RWPE2 (cell line): ENCODE data around the gene RCAN1.

Source experiments
- ATAC-seq: fragments of 200-7000 bp; cut with Tn5 transposase; 3 replicates; pipeline ENCODE4 v1.9.1; 2021; ENCODE audit warnings: low read depth
- DNase-seq: peaks from one replicate; pipeline ENCODE4 v3.0.0-alpha.2; 2020; ENCODE audit warnings: low spot score
- H3K27ac ChIP-seq: fragments of 450-650 bp; 2 replicates; pipeline ENCODE4 v1.5.1; 2017; ENCODE audit warnings: mild to moderate bottlenecking; ENCODE audit not compliant: poor library complexity, severe bottlenecking
- H3K27me3 ChIP-seq: fragments of 250-450 bp; sonication (Bioruptor Pico); 2 replicates; pipeline ENCODE4 v1.5.1; 2021; ENCODE audit warnings: mild to moderate bottlenecking, moderate library complexity; ENCODE audit not compliant: insufficient read depth, poor library complexity, severe bottlenecking
- H3K36me3 ChIP-seq: fragments of 250-450 bp; sonication (Bioruptor Pico); 2 replicates; pipeline ENCODE4 v1.5.1; 2020; ENCODE audit warnings: low read depth, mild to moderate bottlenecking, moderate library complexity
- H3K4me1 ChIP-seq: fragments of 250-450 bp; sonication (Bioruptor Pico); 2 replicates; pipeline ENCODE4 v1.5.1; 2021; ENCODE audit warnings: mild to moderate bottlenecking, moderate library complexity; ENCODE audit not compliant: insufficient read depth, poor library complexity, severe bottlenecking
- H3K4me3 ChIP-seq: fragments of 250-450 bp; sonication (Bioruptor Pico); 2 replicates; pipeline ENCODE4 v1.5.1; 2021; ENCODE audit warnings: mild to moderate bottlenecking, moderate library complexity; ENCODE audit not compliant: severe bottlenecking
- H3K9me3 ChIP-seq: fragments of 250-450 bp; sonication (Bioruptor Pico); 2 replicates; pipeline ENCODE4 v1.5.1; 2021; ENCODE audit warnings: mild to moderate bottlenecking, moderate library complexity; ENCODE audit not compliant: severe bottlenecking
- TF ChIP-seq, protein P1 (sequence below): fragments of 450-650 bp; IDR thresholded peaks from one replicate; pipeline ENCODE4 v1.5.1; 2017; ENCODE audit warnings: mild to moderate bottlenecking, moderate library complexity; ENCODE audit not compliant: poor library complexity, severe bottlenecking

RCAN1 gene

GRCh38 chr21:34649400-34649799, 34.5 kb upstream of the RCAN1 start:
- Histone ChIP-seq H3K4me3 (no peak overlapping the region), H3K4me1 (no peaks in the 10 kb centered on the region), H3K9me3 (no peaks in the 10 kb centered on the region), H3K27me3 (no peaks in the 10 kb centered on the region), H3K27ac (no peak overlapping the region), H3K36me3 (no peaks in the 10 kb centered on the region)
- TF ChIP-seq, protein P1, sequence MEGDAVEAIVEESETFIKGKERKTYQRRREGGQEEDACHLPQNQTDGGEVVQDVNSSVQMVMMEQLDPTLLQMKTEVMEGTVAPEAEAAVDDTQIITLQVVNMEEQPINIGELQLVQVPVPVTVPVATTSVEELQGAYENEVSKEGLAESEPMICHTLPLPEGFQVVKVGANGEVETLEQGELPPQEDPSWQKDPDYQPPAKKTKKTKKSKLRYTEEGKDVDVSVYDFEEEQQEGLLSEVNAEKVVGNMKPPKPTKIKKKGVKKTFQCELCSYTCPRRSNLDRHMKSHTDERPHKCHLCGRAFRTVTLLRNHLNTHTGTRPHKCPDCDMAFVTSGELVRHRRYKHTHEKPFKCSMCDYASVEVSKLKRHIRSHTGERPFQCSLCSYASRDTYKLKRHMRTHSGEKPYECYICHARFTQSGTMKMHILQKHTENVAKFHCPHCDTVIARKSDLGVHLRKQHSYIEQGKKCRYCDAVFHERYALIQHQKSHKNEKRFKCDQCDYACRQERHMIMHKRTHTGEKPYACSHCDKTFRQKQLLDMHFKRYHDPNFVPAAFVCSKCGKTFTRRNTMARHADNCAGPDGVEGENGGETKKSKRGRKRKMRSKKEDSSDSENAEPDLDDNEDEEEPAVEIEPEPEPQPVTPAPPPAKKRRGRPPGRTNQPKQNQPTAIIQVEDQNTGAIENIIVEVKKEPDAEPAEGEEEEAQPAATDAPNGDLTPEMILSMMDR = no peak
- DNase-seq (no peak), ATAC-seq (no peak)

- no peak overlapping the region for H3K27ac ChIP-seq
- ATAC-seq (no peak), DNase-seq (no peak)
- TF ChIP-seq, protein P1 = no peak
- no peaks in the 10 kb centered on the region for H3K36me3 ChIP-seq
- H3K9me3 ChIP-seq = no peaks in the 10 kb centered on the region
- H3K4me3 ChIP-seq = no peak overlapping the region
- H3K4me1 ChIP-seq = no peaks in the 10 kb centered on the region
- H3K27me3 ChIP-seq = no peaks in the 10 kb centered on the region
Measured at GRCh38 chr21:34648739-34649297, 33.9 kb upstream of the RCAN1 start.

GRCh38 chr21:34647555-34647954, 32.6 kb upstream of the RCAN1 start:
- Histone ChIP-seq H3K9me3 (no peaks in the 10 kb centered on the region), H3K4me3 (no peak overlapping the region), H3K4me1 (no peaks in the 10 kb centered on the region), H3K27ac (no peak overlapping the region), H3K36me3 (no peaks in the 10 kb centered on the region), H3K27me3 (no peaks in the 10 kb centered on the region)
- DNase-seq (no peak), ATAC-seq (no peak)
- TF ChIP-seq, protein P1 = no peak

DNA sequence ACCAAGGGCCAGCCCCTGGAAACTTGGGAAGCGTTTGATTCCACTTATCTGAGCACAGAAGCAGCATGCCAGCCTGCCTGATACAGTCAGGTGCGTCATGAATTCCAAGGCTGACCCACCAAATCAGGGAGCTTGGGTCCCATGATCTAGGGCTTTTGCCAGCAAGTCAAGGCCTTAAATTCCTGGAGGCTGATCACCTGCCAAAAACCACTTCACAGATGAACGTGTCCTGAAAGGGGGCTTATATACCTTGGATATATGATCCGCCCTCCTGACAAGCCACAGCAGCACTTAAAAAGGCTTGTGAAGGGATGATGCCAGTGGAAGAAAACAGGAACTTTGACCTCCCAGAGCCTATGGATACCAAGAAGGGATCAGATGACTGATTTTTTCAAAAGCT, 29.9 kb upstream of the RCAN1 start:
- ATAC-seq = no peak
- TF ChIP-seq, protein P1 = no peak
- H3K27ac ChIP-seq = no peak overlapping the region
- no peak overlapping the region for H3K4me3 ChIP-seq
- no peaks in the 10 kb centered on the region for H3K4me1 ChIP-seq
- H3K27me3 ChIP-seq = no peaks in the 10 kb centered on the region
- no peaks in the 10 kb centered on the region for H3K9me3 ChIP-seq
- no peak for DNase-seq
- no peaks in the 10 kb centered on the region for H3K36me3 ChIP-seq

DNA sequence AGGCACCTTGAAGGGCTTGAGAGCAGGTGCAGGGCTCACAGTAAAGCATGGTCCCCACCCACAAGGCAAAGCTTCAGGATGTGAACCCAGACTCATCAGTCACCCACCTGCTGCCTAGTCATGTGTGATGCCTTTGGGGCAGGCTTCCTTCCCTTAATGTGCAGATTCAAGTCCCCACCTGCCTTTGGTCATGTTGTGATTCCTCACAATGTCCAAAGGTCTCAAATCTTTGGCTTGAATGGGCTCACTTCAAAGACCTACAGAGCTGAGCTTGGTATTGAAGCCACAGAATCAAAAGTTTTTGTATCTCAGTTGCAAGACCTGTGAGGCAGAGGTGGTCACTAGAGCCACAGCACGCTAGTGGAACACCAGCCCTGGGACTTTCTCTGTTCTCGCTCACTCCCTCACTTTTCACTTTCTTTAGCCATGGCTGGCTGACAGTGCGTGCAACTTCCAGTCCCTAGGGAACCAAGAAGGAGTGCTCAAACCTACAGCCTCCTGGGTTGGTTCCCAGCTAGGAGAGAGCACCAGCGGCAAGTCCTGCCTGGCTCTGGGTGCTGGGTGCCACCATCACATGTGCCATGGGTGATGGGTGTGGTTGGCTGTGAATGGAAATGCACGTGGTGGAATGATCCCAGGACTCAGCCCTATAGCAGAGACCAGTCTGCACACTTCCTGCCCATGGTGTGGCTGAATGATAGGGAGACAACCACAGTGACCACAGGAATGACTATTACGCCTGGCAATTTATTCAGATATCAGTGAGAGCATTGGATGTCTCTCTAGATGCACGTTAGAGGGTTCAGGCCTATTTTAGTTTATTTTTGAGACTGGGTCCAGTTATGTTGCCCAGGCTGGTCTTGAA, 27.5 kb upstream of the RCAN1 start:
- H3K4me1 ChIP-seq = no peaks in the 10 kb centered on the region
- H3K36me3 ChIP-seq = no peaks in the 10 kb centered on the region
- H3K9me3 ChIP-seq = no peaks in the 10 kb centered on the region
- H3K4me3 ChIP-seq = no peak overlapping the region
- no peak for ATAC-seq
- H3K27ac ChIP-seq = no peak overlapping the region
- TF ChIP-seq, protein P1 = no peak
- DNase-seq = no peak
- no peaks in the 10 kb centered on the region for H3K27me3 ChIP-seq
